HG03457 (cell line): Measurements from ENCODE around the gene ZNF592.

ENCODE experiments used
- ATAC-seq: cut with Tn5 transposase; IDR thresholded peaks from one replicate; pipeline ENCODE4 v1.9.1; 2021; ENCODE audit warnings: moderate number of reproducible peaks; ENCODE audit not compliant: unreplicated experiment

The ZNF592 gene

GRCh38 chr15:84748274-84749110, at the start of gene ZNF592:
Gene ZNF592, plus strand, starts transcription at chr15:84748592. Its CDS starts 34,084 bp downstream, at chr15:84782676.
- ATAC-seq: peak; percentile 34

GRCh38 chr15:84699538-84700191, 48.7 kb upstream of the ZNF592 start:
- ATAC-seq: no peak

- no peak for ATAC-seq
Observed at GRCh38 chr15:84702961-84703482, 45.4 kb upstream of the ZNF592 start.

GRCh38 chr15:84703808-84704207, 44.6 kb upstream of the ZNF592 start:
- ATAC-seq: no peak

GRCh38 chr15:84714372-84714771, 34.0 kb upstream of the ZNF592 start:
- no peak for ATAC-seq

- no peak for ATAC-seq
Observed at GRCh38 chr15:84714821-84715220, 33.6 kb upstream of the ZNF592 start.

GRCh38 chr15:84715441-84716035, 32.9 kb upstream of the ZNF592 start:
- ATAC-seq: no peak

- peak; percentile 83 for ATAC-seq
Observed at GRCh38 chr15:84716036-84716732, 32.2 kb upstream of the ZNF592 start, which contains the start of gene SEC11A. Gene SEC11A, minus strand, starts transcription at chr15:84716139. Its CDS starts 64 bp downstream, at chr15:84716075.

GRCh38 chr15:84721371-84721770, 27.0 kb upstream of the ZNF592 start:
- no peak for ATAC-seq

GRCh38 chr15:84722628-84723027, 25.8 kb upstream of the ZNF592 start:
- no peak for ATAC-seq

- no peak for ATAC-seq
Observed at GRCh38 chr15:84725001-84725491, 23.3 kb upstream of the ZNF592 start.

GRCh38 chr15:84727429-84727828, 21.0 kb upstream of the ZNF592 start:
- ATAC-seq: no peak

GRCh38 chr15:84731774-84732173, 16.6 kb upstream of the ZNF592 start:
- no peak for ATAC-seq

- peak; percentile 45 for ATAC-seq
Observed at GRCh38 chr15:84734794-84735479, 13.5 kb upstream of the ZNF592 start.

GRCh38 chr15:84735480-84736061, 12.8 kb upstream of the ZNF592 start:
- peak; percentile 36 for ATAC-seq

GRCh38 chr15:84736375-84736774, 12.0 kb upstream of the ZNF592 start:
- peak; percentile 38 for ATAC-seq

- no peak for ATAC-seq
Observed at GRCh38 chr15:84737005-84737404, 11.4 kb upstream of the ZNF592 start.

GRCh38 chr15:84740691-84741090, 7.7 kb upstream of the ZNF592 start:
- no peak for ATAC-seq

GRCh38 chr15:84741121-84741520, 7.3 kb upstream of the ZNF592 start:
- no peak for ATAC-seq
